GM12891 (cell line): Measurements from ENCODE around the gene SLC25A30.

Experiments used
- POLR2A ChIP-seq: IDR thresholded peaks from 2 replicates; pipeline ENCODE4 v1.6.1; 2011; ENCODE audit warnings: low read depth, low read length, control low read depth
- POLR2AphosphoS5 ChIP-seq: IDR thresholded peaks from 2 replicates; pipeline ENCODE4 v1.6.1; 2011; ENCODE audit warnings: low read depth, low read length, control low read depth
- SPI1 ChIP-seq: IDR thresholded peaks from 2 replicates; pipeline ENCODE4 v1.6.1; 2011; ENCODE audit warnings: low read depth, low read length, control low read depth
- TAF1 ChIP-seq: IDR thresholded peaks from 2 replicates; pipeline ENCODE4 v1.6.1; 2011; ENCODE audit warnings: low read depth, low read length, control low read depth

DNA sequence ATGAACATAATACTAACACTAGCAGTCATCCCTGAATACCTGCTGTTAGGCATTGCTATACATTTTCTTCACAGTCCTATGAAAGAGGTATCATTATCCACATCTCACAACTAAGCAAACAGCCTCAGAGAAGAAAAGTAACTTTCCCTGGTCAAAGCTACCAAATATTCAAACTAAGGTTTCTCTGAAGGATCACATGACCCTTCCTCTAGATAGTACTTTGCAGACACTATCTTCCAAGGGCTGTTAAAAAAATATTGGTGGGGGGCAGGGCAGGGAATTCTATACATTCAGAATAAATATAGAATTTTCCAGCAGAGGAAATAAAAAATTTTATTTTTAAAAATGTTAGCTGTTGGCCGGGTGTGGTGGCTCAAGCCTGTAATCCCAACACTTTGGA, 3.1 kb downstream of the SLC25A30 start:
- no peak for TF ChIP-seq POLR2AphosphoS5
- TF ChIP-seq POLR2A = no peak
- TF ChIP-seq TAF1 = no peak
- no peak for TF ChIP-seq SPI1
